C4-2B (cell line): Measurements from ENCODE around the gene ATP6V1G2.

Experiments
- CTCF ChIP-seq: fragments of 450-650 bp; conservative IDR thresholded peaks from 2 replicates; pipeline ENCODE4 v1.5.1; 2017; ENCODE audit warnings: mild to moderate bottlenecking
- ZFX ChIP-seq: fragments of 450-650 bp; IDR thresholded peaks from 2 replicates; pipeline ENCODE4 v1.6.1; 2017

- TF ChIP-seq CTCF (no peak), ZFX (no peak)
These were observed 13.7 kb upstream of the ATP6V1G2 start for GRCh38 chr6:31559958-31560696.
